ENCODE data around the gene SDHB. TPM values are rescaled to one million over a fixed set of nuclear protein-coding genes. Genes with fewer than 3 reads are reported as not detected.

SDHB gene
- total and polyA plus RNA-seq, 9 of the 15 experiments (the other 6 are each of a cell fraction or from before 2014, with no cell fraction given), result 207 to 554 (median 365) TPM

DNA sequence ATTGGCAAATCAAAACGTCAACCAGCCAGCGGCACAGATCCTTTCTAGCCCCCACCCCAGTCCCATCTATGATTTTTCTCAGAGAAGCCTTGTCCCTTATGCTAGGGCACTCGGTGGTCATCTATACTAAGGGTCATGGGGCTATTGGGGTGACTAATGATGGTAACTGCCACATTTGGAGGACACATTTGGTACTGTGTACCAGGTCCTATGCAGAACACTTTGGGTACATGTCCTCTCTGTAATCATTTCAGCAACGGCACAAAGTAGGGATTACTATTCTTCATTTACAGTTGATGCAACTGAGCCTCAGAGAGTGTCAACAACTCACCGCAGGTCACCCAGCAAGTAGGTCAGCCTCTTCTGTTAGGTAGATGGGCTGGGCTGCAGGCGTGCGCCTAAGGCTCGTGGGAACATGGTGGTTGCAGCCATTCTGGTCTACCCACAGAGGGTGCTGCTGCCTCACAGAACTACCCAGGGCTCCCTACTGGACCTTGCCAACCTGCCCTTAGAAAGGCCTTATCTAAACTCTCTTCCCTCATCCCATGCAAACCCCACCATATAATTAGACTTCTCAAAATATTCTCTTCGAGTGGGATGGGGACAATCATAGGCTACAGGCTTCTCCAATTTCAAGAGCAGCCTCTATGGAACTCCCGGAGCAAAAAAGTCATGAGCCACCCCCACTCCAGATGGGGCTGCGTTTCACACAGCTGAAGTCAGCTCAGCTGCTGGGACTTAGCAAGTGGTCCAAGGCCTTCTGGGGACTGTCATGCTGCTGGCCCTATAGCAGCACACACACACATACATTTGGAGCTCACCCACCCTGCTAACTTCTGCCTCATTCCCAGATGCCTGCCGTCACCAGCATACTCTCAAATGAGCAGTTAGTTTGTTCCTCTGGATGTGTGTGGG lies 5.8 kb upstream of the SDHB start (continued):
- no peak for TF ChIP-seq ARID3B (CRISPR knock-in tag; IDR thresholded peaks at IDR 0.05; ENCODE audit: borderline replicate concordance)
- TF ChIP-seq RAD21 (CRISPR knock-in tag; conservative IDR thresholded peaks at IDR 0.05 in 1 of 2, IDR thresholded peaks at IDR 0.05 in 1 of 2), result peak; percentile 79 to 92
- TF ChIP-seq MAX (CRISPR knock-in tag; IDR thresholded peaks at IDR 0.05), result peak; percentile 24; the same call in 1 of the 2 replicates
- no peak for TF ChIP-seq ZNF316 (IDR thresholded peaks at IDR 0.05)
- peak; percentile 72; the same call in 1 of the 2 replicates for TF ChIP-seq STAG1 (CRISPR knock-in tag; IDR thresholded peaks at IDR 0.05; ENCODE audit: borderline replicate concordance)
- no peak for TF ChIP-seq ZNF695 (CRISPR knock-in tag; IDR thresholded peaks at IDR 0.05)
- TF ChIP-seq YY1 (IDR thresholded peaks at IDR 0.05; ENCODE audit: borderline replicate concordance in 1 of 3, control insufficient read depth in 1 of 3, extremely low read depth in 1 of 3, insufficient read depth in 3 of 3, insufficient read length in 1 of 3, insufficient replicate concordance in 2 of 3, low read depth in 1 of 3, low read length in 2 of 3), result peak in 2 of 3 experiments; percentile 42 to 43
- peak; percentile 77 for TF ChIP-seq SMC3 (conservative IDR thresholded peaks at IDR 0.05; ENCODE audit: insufficient read depth, low read depth, low read length)
- TF ChIP-seq, protein P1, sequence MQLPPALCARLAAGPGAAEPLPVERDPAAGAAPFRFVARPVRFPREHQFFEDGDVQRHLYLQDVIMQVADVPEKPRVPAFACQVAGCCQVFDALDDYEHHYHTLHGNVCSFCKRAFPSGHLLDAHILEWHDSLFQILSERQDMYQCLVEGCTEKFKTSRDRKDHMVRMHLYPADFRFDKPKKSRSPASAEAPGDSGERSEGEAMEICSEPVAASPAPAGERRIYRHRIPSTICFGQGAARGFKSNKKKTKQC (CRISPR knock-in tag; IDR thresholded peaks at IDR 0.05), result 0 out of 2 replicates have a peak, but pooled peaks have one; percentile 13
- 0 out of 2 replicates have a peak, but pooled peaks have one; percentile 18 for TF ChIP-seq ZNF282 (CRISPR knock-in tag; IDR thresholded peaks at IDR 0.05)
- TF ChIP-seq, protein P2, sequence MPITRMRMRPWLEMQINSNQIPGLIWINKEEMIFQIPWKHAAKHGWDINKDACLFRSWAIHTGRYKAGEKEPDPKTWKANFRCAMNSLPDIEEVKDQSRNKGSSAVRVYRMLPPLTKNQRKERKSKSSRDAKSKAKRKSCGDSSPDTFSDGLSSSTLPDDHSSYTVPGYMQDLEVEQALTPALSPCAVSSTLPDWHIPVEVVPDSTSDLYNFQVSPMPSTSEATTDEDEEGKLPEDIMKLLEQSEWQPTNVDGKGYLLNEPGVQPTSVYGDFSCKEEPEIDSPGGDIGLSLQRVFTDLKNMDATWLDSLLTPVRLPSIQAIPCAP (CRISPR knock-in tag; IDR thresholded peaks at IDR 0.05; ENCODE audit: borderline replicate concordance), result no peak
- TF ChIP-seq USF1 (CRISPR knock-in tag; IDR thresholded peaks at IDR 0.05), result peak; percentile 31; the same call in 1 of the 2 replicates
- TF ChIP-seq ZFP36 (IDR thresholded peaks at IDR 0.05; ENCODE audit: low read depth, low read length, partially characterized antibody), result peak; percentile 44
- TF ChIP-seq TEAD1 (CRISPR knock-in tag; IDR thresholded peaks at IDR 0.05), result 0 out of 4 replicates have a peak, but pooled peaks of 1 of the 2 experiments have one; percentile 37
- TF ChIP-seq HCFC1 (IDR thresholded peaks at IDR 0.05; ENCODE audit: low read depth, low read length), result 0 out of 2 replicates have a peak, but pooled peaks have one; percentile 18
- no peak for TF ChIP-seq SLC30A9 (CRISPR knock-in tag; IDR thresholded peaks at IDR 0.05)
- 0 out of 2 replicates have a peak, but pooled peaks have one; percentile 14 for TF ChIP-seq KLF16 (IDR thresholded peaks at IDR 0.05)
- peak; percentile 42; the same call in 1 of the 2 replicates for TF ChIP-seq ESRRA (IDR thresholded peaks at IDR 0.05; ENCODE audit: borderline replicate concordance, low read depth)
